GM18526 (cell line): Measurements from ENCODE around the gene PTPN20.

ENCODE experiments used
- POLR2A ChIP-seq: IDR thresholded peaks from 3 replicates; pipeline ENCODE4 v1.6.1; 2011; ENCODE audit not compliant: insufficient read length; ENCODE audit errors: extremely low read depth

PTPN20 gene

DNA sequence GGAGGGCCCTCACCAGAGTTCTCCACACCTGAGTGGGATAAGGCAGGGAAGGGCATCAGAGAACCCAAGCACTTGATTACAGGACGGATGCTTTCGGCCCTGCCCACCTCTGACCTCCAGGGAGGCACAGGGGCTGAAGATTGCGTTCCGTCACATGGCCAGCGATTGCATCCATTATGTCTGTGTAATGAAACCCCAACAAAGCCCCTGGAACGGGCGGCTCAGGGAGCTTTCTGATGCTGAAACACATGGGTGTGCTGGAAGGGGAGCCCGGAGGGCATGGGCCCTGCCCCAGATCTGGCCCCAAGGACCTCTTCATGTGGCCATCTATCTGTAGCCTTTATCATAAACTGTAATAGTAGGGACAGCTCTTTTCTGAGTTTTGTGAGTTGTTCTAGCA lies 117.2 kb downstream of the PTPN20 start:
- TF ChIP-seq POLR2A = no peak

DNA sequence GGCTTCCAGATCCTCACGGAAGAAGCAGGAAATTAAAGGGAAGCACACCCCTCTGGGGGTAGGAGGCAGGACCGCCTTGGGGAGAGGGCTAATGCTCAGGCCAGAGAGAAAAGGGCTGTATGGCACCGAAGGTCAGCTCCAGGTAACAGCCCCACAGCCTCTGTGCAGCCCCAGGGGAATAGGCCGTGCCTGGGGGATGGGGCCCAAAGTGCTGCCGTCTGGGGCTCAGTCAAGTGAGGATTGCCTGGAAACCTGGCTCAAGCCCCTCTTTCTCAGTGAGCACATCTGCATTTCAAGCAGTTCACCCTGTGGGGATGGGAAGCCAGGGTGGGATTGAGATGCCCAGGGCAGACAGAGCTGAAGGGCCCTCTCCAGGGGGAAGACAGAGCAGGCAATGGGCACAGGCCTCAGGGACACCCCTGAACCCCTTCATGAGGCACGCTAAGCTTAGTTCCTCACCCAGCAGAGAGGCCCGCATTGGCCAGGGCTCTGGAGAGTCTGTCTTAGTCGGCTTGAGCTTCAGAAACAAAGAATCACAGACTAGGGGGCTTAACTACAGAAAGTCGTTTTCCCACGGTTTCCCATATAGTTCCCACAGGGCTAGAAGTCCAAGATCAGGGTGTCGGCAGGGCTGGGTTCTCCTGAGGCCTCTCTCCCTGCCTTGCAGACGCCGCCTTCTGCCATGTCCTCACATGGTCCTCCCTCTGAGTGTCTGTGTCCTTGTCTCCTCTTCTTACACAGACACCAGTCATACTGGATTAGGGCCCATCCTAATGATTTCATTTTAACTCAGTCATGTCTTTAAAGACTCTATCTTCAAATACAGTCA lies 118.2 kb downstream of the PTPN20 start:
- no peak for TF ChIP-seq POLR2A

DNA sequence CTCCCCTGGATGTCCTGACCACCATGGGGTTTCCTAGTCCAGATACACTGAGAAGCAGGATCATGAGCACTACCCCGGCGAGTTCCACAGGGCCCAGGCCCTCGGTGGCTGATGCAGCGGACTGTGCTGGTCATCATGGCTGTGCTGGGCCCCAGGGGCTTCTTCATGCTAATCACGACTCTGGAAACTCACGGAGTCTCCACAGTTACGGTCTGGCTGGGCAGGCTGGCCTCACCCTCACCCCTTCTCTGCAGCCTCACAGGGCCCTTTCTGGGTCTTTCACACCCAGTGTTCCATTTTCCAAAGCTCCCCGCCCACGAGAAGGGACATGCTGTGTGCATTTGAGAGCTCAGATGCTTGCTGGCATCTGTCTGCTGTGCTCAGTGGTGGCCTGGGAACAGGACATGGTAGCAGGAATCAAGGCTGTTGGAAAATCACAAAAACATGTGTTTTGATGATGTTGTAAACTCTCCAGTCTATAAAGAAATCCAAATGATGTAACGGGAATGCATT lies 119.0 kb downstream of the PTPN20 start:
- TF ChIP-seq POLR2A = no peak

DNA sequence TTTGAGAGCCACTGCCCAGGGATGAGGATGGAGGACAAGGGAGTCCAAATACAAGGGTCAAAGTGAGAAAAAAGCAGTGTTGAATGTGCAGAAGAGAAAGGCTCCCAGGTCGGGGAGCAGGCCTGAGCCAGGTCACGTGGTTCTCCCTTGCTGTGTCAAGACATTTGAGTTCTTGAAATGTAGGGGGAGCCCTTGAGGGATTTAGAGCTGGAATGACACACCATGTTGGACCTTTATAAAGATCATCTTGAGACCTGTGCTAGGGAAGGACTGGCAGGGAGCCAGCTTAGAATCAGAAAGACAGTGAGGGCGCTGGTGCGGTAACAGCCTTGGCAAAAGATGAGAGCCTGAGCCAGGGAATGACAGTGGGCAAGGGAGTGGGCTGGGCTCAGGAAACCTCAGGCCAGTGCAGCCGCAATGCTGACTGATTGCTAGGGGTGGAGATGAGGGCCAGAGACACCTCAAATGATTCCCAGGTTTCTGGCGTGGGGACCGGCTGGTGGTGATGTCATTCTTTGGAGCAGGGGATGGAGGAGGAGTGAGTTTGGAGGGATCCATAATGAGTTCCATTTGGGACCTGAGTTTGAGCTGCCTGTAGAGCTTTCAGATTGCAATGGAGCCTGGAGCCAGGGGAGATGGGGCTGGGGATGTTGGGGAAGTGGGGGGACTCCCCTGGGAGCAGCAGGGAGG lies 120.1 kb downstream of the PTPN20 start:
- no peak for TF ChIP-seq POLR2A

DNA sequence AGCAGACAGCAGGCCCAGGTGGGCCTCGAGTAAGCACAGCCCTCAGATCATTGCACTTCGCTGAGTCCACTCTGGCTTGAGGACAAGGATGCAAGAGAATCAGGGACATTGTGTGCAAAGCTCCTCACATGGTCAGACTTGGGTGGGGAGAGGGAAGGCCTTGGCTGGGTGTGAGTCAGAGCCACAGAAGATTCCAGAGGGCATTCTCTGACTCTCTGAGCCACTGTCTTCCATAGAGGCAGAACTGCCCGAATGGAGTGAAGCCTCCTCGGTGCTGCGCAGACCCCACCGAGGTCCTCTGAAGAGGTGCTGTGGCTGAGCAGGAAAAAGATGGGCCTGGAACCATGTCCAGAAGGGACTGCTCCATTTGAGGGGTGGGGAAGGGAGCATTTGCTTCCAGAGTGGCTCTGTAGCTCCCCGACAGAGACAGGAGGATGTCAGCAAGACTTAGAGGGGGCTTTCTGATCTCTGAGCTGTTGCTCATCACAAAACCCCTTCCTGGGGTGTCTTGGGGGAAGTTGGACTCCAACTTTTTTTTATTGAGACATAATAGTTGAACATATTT lies 120.8 kb downstream of the PTPN20 start:
- no peak for TF ChIP-seq POLR2A

DNA sequence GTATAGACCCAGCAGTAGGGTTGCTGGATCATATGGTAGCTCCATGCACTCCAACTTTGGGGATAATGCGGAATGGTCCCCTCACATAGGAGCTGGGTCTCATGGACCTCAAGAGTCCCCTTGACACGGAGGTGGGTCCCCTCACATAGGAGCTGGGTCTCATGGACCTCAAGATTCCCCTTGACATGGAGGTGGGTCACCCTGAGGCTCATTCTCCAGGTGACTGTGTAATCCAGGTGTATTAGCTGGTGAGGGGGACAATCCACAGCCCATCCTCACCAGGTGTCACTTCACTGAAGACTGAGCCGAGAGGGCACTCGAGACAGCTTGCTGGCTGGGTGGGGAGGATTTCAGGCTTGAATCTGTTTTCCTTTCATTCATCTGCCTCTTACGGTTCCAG lies 121.9 kb downstream of the PTPN20 start:
- TF ChIP-seq POLR2A = no peak

DNA sequence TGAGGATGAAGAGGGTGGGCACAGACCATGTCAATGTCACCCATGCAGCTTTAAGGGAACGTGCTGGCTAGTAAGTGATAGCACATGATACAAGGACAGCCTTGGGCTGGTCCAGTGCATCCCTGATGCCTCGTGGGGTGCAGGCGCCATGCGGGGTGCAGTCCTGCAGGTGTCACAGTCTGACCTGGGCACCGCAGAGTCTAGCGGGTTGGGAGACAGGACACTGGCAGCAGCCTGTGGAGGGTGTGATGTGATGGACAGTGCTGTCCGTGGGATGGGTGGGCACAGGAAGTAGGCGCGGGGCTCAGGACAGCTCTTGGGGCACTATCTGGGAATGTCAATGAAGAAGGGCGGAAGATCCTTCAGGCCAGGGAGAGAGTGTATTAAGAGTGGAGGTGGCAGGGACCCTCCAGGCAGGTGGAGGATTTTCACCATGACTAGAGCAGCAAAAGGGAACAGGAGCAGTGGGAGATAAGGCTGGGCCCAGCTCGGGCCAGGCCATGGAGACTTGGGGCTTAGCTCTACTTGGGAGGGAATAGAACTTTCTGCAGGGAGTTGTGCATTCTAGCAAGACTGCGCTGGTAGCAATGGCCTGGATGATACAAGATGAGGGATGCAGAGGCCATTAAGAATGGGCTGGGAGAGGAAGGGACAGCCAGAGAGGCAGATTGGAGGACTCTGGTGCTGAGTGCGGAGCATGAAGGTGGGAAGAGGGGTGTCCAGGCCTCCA lies 122.5 kb downstream of the PTPN20 start:
- TF ChIP-seq POLR2A = no peak

DNA sequence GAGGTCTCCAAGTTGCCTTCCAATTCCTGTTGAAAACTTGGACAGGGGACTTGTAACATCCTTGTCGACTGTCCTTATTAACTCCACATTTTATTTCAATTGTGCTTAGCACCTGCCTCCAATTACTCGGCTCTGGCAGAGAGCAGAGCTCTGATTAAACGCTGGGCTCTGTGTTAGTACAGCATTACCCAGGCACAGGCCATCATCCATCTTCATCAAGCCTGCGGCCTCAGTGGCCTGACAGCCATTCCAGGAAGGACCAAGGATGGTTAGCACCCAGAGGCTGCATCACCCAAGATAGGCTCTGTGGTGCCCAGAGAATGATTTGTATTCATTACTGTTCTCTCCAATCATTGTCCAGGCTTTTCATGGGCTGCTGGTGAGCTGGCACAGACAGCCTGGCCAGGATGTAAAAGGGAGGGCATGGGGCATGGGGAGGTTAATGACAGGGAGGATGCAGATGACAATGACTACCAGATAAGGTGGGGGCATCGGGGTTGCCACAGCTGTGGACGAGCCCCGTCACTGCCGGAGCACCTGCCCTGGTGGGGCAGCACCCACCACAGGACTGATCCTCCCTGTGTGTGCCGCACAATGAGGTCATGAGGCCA lies 123.3 kb downstream of the PTPN20 start:
- TF ChIP-seq POLR2A = no peak

DNA sequence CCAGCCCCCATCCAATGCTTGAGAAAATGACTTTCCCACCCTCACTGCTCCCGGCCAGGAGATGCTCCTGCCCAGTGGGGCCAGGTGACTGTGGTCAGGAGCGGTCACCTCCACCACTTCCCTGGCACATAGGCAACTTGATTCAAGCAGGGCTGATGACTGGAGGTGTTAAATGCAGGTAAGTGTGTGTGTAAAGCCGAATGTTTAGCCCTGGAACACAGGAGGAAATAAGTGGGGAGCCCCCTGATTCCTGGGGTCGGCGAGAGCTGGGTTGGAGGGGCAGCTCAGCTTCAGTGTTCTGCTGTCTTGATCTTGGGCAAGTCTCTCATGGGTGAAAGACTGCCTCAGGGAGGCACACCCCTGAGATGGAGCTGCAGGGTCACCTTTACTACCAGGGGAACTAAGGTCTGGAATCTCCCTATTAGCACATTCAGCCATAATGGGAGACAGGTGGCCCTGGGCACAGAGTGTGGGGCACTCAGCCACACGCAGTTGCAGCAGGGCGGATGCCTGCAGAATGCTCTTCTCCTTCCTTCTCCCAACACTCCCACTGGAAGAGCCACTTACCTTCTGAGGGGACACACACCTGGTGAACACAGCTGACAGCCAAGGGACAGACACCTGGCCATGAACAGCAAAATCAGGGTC lies 124.1 kb downstream of the PTPN20 start:
- no peak for TF ChIP-seq POLR2A

DNA sequence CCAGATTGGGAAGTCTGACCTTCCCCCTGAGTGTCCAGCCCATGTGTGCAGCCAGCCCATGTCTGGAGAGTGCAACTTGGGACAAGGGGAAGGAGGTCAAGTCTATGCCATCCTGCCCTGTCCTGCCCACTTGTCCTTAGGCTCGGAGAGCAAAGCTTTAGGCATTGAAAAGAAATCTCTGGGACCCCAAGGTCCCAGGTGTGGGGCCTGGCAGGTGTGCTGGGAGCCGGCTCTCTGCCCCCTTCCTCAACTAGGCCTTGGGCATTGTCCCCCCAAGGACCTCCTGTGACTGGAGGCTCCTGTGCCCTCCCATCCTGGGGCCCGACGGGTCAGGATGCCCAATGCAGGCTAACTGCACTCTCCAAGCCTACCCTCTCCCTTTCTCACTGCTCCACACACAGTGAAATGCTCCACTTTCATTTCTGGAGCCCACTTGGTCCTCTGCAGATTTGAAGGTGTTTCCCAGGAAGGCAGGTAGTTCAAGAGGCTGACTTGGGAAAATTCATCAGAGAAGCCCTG lies 124.7 kb downstream of the PTPN20 start:
- no peak for TF ChIP-seq POLR2A

DNA sequence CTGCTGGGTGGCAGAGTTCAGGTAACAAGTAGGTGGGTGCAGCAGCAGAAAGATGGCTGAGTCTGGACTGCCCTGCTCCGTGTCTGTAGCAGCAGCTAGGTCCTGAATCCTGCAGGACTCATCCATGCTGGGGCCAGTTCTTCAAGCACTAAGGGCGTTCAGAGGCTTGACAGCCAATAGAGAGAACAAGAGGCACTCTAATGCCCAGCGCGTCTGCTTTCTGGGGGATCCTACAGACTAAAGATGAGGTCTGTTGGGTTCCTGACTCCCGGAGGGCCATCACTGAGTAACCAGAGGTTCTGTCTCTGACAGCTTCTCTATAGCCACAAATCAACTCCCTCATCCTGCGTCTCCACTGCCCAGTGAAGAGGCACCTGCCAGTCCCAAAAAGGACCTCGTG lies 125.5 kb downstream of the PTPN20 start:
- TF ChIP-seq POLR2A = no peak

DNA sequence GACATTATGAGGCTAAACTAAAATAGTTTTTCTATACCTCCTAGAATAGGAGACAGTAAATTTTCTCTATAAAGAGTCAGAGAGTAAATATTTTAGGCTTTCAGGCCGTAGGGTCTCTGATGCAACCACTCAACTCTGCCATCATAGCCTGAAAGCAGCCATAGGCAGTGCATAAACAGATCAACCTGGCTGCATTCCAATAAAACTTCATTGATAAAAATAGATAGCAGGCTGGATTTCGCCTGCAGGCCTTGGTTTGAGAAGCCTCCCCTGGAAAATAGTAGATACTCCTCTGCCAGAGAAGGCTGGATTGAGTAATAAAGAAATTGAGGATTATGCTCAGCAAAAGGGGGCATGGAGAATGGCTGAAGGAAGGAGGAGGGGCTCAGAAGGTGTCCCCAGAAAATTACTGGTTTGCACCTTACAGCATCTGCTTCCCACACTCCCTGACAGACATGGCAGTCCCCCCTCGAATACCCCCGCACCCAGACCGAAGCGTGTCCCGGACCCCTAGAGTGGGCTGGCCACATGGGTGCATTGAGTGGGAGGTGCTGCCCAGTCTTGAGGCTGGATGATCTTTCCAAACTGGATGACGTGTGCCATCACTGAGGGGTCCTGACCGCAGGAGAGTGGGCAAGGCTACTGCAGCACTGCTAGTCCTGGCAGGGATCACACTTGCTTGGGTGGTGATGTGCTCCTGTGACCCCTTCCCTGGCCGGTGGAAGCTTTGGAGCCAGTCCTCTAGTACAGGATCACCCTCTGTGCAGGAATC lies 126.6 kb downstream of the PTPN20 start:
- TF ChIP-seq POLR2A = no peak

DNA sequence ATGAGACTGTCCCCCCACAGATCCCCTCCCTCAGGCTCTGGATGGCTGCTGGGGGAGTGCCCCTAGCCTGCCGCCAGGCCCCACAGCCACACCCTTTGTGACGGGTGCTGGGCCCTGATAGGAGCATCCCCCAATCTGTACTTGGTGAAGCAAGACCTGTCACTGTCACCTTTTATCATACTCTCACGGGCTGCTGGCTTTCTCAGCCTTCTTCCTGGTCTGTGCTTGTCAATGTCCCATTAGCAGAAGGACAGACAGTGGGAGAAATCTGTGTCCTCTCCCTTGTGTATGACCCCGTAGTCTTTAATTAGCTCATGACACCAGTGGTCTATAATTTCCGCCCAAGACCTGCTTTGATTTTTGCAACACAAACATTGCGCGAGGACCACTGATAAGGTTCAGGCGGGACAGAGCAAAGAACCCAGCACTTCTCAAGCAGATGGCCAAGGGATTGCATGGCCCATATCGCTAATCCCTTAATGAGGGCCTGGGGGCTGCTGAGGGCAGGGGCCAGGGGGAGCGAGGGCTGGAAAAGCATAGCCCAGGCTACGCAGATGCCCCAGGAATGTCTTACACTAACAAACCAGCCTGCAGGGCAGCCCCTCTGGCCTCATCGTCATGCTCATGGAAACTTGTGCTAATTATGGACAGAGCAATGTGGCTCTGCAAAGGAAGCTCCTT lies 127.8 kb downstream of the PTPN20 start:
- TF ChIP-seq POLR2A = no peak
